Measurements from ENCODE around the gene HMGB4. TPM values are rescaled to one million over a fixed set of nuclear protein-coding genes. Genes with fewer than 3 reads are reported as not detected.

HMGB4 gene
- total and polyA plus RNA-seq, 2 donors (not counting 1 experiment from before 2014, with no cell fraction given) = not detected

DNA sequence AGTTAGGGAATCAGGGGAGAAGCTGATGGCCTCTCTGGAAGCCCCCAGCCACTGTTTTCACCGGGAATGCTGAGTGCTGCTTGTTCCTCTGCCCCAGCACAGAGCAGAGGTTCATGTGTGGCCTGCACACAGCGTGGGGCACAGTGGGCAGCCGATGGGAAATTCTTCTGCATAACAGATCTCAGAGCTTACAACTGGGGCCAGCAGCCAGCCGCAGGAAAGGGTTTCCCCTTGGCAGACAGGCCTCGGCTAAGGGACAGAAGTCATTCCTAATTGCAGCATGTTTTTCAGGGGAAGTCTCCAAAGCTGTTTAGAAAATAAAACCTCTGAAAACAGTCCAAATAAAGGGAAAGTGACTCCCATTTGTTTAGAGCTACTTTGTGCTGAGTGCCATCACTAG is 22.6 kb downstream of the HMGB4 start:
- H3K4me3 ChIP-seq (replicated peaks in 1 of 4; ENCODE audit: control extremely low read depth in 1 of 4, insufficient read depth in 1 of 4, low read depth in 3 of 4, low read length in 4 of 4) = no peak overlapping the region
- H3K4me1 ChIP-seq (ENCODE audit: control insufficient read depth, extremely low read depth, insufficient read depth, low read length) = no peaks in the 10 kb centered on the region
- H3K4me2 ChIP-seq (ENCODE audit: extremely low read depth, insufficient read depth, low read length) = no peak overlapping the region
- no peak overlapping the region for H3K9ac ChIP-seq (ENCODE audit: insufficient read depth, low read length)
- H2AFZ ChIP-seq (ENCODE audit: low read length) = no peak overlapping the region
- H3K27me3 ChIP-seq (ENCODE audit: control insufficient read depth, insufficient read depth, low read length) = no peaks in the 10 kb centered on the region
- H4K20me1 ChIP-seq (ENCODE audit: control insufficient read depth, extremely low read depth, insufficient read depth, low read length) = no peaks in the 10 kb centered on the region
- H3K79me2 ChIP-seq (ENCODE audit: control insufficient read depth, insufficient read depth, low read length) = no peaks in the 10 kb centered on the region
- no peaks in the 10 kb centered on the region for H3K9me3 ChIP-seq (ENCODE audit: control insufficient read depth, insufficient read depth, low read depth, low read length)
- TF ChIP-seq CTCF (conservative IDR thresholded peaks at IDR 0.05 in 1 of 2, IDR thresholded peaks at IDR 0.05 in 1 of 2; ENCODE audit: low read depth in 1 of 2, low read length in 2 of 2) (no peak), EZH2 (IDR thresholded peaks at IDR 0.05; ENCODE audit: low read length, missing control alignments) (no peak)
- DNase-seq (ENCODE audit: low read depth in 2 of 2) = no peak
- no peak overlapping the region for H3K27ac ChIP-seq (ENCODE audit: insufficient read depth, low read length)
- no peaks in the 10 kb centered on the region for H3K36me3 ChIP-seq (ENCODE audit: control insufficient read depth, insufficient read depth, low read length)

DNA sequence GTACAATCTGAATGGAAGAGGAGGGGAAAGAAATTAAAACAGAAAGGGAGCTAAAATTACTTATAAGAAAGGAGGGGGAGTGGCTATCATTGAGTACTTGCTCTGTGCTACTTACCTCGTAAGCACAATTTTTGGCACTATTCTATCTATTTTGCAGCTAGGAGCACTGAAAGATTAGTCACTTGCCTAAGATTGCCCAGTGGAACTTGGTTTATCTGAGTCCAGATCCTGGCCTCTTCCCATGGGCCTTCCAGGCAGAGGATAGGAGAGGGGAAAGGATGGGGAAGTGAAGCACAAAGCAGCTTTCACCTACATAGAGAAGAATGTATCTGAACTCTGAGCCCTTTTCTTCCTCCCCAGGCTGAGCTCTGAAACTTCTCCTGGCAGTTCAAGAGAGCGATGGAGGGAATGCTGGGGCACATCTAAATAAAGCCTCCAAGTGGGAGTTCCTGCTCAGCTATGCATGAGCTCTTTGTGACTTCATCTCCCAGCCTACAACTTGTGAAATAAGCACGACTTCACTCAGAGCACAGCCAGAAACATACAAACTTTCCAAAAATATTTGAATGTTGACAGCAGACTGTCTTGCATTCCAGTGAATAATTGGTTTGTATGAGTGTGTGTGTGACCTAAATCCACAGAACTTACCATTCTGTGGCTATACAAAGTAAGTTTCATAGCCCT is 29.4 kb downstream of the HMGB4 start:
- Histone ChIP-seq H3K27ac (ENCODE audit: insufficient read depth, low read length) (peak overlapping the region; percentile 53), H3K36me3 (ENCODE audit: control insufficient read depth, insufficient read depth, low read length) (no peaks in the 10 kb centered on the region), H3K79me2 (ENCODE audit: control insufficient read depth, insufficient read depth, low read length) (no peaks in the 10 kb centered on the region), H3K4me1 (ENCODE audit: control insufficient read depth, extremely low read depth, insufficient read depth, low read length) (peaks cover 10% of the 10 kb centered on the region), H2AFZ (ENCODE audit: low read length) (peak overlapping the region; percentile 49), H3K4me2 (ENCODE audit: extremely low read depth, insufficient read depth, low read length) (peak overlapping the region; percentile 56), H3K9ac (ENCODE audit: insufficient read depth, low read length) (no peak overlapping the region), H3K9me3 (ENCODE audit: control insufficient read depth, insufficient read depth, low read depth, low read length) (no peaks in the 10 kb centered on the region), H3K4me3 (replicated peaks in 1 of 4; ENCODE audit: control extremely low read depth in 1 of 4, insufficient read depth in 1 of 4, low read depth in 3 of 4, low read length in 4 of 4) (no peak overlapping the region), H4K20me1 (ENCODE audit: control insufficient read depth, extremely low read depth, insufficient read depth, low read length) (no peaks in the 10 kb centered on the region), H3K27me3 (ENCODE audit: control insufficient read depth, insufficient read depth, low read length) (no peaks in the 10 kb centered on the region)
- TF ChIP-seq CTCF (conservative IDR thresholded peaks at IDR 0.05 in 1 of 2, IDR thresholded peaks at IDR 0.05 in 1 of 2; ENCODE audit: low read depth in 1 of 2, low read length in 2 of 2) (no peak), EZH2 (IDR thresholded peaks at IDR 0.05; ENCODE audit: low read length, missing control alignments) (no peak)
- peak; percentile 15 to 87 for DNase-seq (ENCODE audit: low read depth in 2 of 2)

DNA sequence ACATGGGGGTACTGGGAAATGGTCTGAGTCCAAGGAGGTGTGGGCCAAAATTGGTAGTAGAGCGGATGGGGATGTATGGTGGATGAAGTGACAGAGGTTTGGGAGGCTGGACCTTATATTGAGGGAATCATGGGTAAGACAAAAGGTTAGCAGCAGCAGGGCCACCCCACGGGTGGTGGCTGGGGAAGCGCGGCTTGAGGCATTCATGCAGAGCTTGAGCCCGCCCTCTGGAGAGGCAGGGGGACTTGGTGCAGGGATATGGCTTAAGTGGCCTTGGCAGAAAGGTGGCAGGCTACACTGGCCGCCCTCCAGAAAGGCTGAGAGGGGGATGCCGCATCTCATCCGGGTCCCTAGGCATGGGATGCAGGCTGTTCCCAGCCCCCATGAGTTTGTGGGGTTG is 31.5 kb downstream of the HMGB4 start:
- Histone ChIP-seq H2AFZ (ENCODE audit: low read length) (no peak overlapping the region), H3K27ac (ENCODE audit: insufficient read depth, low read length) (no peak overlapping the region), H3K4me1 (ENCODE audit: control insufficient read depth, extremely low read depth, insufficient read depth, low read length) (peaks cover 10% of the 10 kb centered on the region), H3K4me3 (replicated peaks in 1 of 4; ENCODE audit: control extremely low read depth in 1 of 4, insufficient read depth in 1 of 4, low read depth in 3 of 4, low read length in 4 of 4) (no peak overlapping the region), H3K9ac (ENCODE audit: insufficient read depth, low read length) (no peak overlapping the region), H4K20me1 (ENCODE audit: control insufficient read depth, extremely low read depth, insufficient read depth, low read length) (no peaks in the 10 kb centered on the region), H3K9me3 (ENCODE audit: control insufficient read depth, insufficient read depth, low read depth, low read length) (no peaks in the 10 kb centered on the region), H3K36me3 (ENCODE audit: control insufficient read depth, insufficient read depth, low read length) (no peaks in the 10 kb centered on the region), H3K79me2 (ENCODE audit: control insufficient read depth, insufficient read depth, low read length) (no peaks in the 10 kb centered on the region), H3K27me3 (ENCODE audit: control insufficient read depth, insufficient read depth, low read length) (no peaks in the 10 kb centered on the region), H3K4me2 (ENCODE audit: extremely low read depth, insufficient read depth, low read length) (no peak overlapping the region)
- TF ChIP-seq CTCF (conservative IDR thresholded peaks at IDR 0.05 in 1 of 2, IDR thresholded peaks at IDR 0.05 in 1 of 2; ENCODE audit: low read depth in 1 of 2, low read length in 2 of 2) = no peak
- TF ChIP-seq EZH2 (IDR thresholded peaks at IDR 0.05; ENCODE audit: low read length, missing control alignments) = no peak
- DNase-seq (ENCODE audit: low read depth in 2 of 2) = no peak
